GM10847 (cell line): ENCODE results near the gene TBATA.

Experiments
- POLR2A ChIP-seq: IDR thresholded peaks from 2 replicates; pipeline ENCODE4 v1.6.1; 2011; ENCODE audit not compliant: insufficient read length; ENCODE audit errors: extremely low read depth

The TBATA gene

GRCh38 chr10:70814126-70814525, 28.9 kb upstream of the TBATA start:
- TF ChIP-seq POLR2A = no peak

- no peak for TF ChIP-seq POLR2A
Measured at GRCh38 chr10:70812814-70813213, 27.6 kb upstream of the TBATA start.

- no peak for TF ChIP-seq POLR2A
Measured at GRCh38 chr10:70811881-70812280, 26.7 kb upstream of the TBATA start.

- TF ChIP-seq POLR2A = no peak
Measured at GRCh38 chr10:70810967-70811366, 25.8 kb upstream of the TBATA start.

GRCh38 chr10:70809726-70810125, 24.5 kb upstream of the TBATA start:
- TF ChIP-seq POLR2A = no peak

- TF ChIP-seq POLR2A = no peak
Measured at GRCh38 chr10:70809011-70809611, 23.9 kb upstream of the TBATA start.

GRCh38 chr10:70807556-70807955, 22.4 kb upstream of the TBATA start:
- no peak for TF ChIP-seq POLR2A

GRCh38 chr10:70806841-70807240, 21.7 kb upstream of the TBATA start:
- TF ChIP-seq POLR2A = no peak

- no peak for TF ChIP-seq POLR2A
Measured at GRCh38 chr10:70805619-70806215, 20.5 kb upstream of the TBATA start.

GRCh38 chr10:70804421-70804808, 19.2 kb upstream of the TBATA start:
- TF ChIP-seq POLR2A = no peak

GRCh38 chr10:70803775-70804420, 18.7 kb upstream of the TBATA start:
- no peak for TF ChIP-seq POLR2A

GRCh38 chr10:70801854-70802253, 16.7 kb upstream of the TBATA start:
- no peak for TF ChIP-seq POLR2A

GRCh38 chr10:70799124-70799523, 13.9 kb upstream of the TBATA start:
- TF ChIP-seq POLR2A = no peak

- no peak for TF ChIP-seq POLR2A
Measured at GRCh38 chr10:70797840-70798239, 12.7 kb upstream of the TBATA start.

GRCh38 chr10:70795613-70796012, 10.4 kb upstream of the TBATA start:
- TF ChIP-seq POLR2A = no peak

- TF ChIP-seq POLR2A = no peak
Measured at GRCh38 chr10:70791386-70792039, 6.3 kb upstream of the TBATA start.
